Esophagus mucosa (tissue), 1 donor: ENCODE data around the gene UPK3BL1. TPM values are rescaled to one million over a fixed set of nuclear protein-coding genes. Genes with fewer than 3 reads are reported as not detected.
A peak's percentile ranks its signal among the peaks of the same experiment; 100 is the strongest.
"Not testable (repeated sequence)": the region's sequence is repeated elsewhere in the genome, so short reads cannot be mapped to it uniquely, and the experiment has no call there.

Experiments used
- ATAC-seq: fragments of 200-7000 bp; cut with Tn5 transposase; one replicate; pipeline ENCODE4 v1.9.1; 2020
- total RNA-seq: library from RNA; stranded (reverse); gene quantifications from one replicate; pipeline ENCODE4 v1.2.4, GENCODE V29; 2023
- donor health status: DM: yes; HTN: yes; CAD: no.

Gene UPK3BL1
- total RNA-seq, 1 donor from 2014 or later: 304 TPM

DNA sequence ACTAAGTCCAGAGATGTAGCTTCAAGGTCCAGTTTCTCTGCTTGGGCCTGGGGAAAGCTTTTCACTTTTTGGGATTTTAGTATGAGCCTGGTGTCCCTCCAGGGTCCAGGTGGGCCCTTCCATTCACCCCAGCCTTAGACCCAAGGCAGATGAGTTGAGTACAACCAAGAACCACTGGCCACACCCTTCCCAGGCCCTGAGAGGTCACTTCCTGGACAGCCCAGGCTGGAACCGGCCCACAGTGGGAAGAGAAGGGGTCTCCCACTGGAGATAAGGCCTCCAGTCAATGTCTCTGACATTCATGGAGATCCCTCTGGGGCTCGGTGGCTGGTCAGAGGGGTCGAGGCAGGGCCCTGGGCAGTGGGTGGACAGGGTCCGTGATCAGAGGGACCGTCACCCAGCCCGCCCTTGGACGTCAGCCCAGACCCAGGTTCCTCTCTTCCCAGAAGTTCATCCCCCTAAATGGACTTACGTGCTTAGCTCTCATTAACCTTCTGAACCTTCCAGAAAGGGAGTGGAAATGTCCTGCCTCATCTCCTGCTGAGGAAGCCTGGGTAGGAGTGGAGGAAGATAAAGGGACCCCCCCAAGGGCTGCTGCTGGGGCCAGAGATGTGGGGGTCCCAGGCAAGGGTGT lies 15.2 kb downstream of the UPK3BL1 start:
- ATAC-seq: peak; percentile 22

DNA sequence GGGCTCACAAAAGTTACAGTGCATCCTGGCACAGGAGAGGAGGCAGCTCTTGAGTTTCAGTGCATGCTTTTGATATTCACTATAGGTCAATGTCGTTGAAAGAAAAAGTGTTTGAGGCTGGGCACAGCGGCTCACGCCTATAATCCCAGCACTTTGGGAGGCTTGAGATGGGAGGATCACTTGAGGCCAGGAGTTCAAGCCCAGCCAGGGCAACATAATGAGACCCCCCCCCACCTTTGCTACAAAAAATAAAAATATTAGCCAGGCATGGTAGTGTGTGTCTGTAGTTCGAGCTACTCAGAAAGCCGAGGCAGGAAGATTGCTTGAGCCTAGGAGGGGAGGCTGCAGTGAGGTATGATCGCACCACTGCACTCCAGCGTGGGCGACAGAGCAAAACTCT lies 24.5 kb downstream of the UPK3BL1 start:
- ATAC-seq: not testable (repeated sequence)

DNA sequence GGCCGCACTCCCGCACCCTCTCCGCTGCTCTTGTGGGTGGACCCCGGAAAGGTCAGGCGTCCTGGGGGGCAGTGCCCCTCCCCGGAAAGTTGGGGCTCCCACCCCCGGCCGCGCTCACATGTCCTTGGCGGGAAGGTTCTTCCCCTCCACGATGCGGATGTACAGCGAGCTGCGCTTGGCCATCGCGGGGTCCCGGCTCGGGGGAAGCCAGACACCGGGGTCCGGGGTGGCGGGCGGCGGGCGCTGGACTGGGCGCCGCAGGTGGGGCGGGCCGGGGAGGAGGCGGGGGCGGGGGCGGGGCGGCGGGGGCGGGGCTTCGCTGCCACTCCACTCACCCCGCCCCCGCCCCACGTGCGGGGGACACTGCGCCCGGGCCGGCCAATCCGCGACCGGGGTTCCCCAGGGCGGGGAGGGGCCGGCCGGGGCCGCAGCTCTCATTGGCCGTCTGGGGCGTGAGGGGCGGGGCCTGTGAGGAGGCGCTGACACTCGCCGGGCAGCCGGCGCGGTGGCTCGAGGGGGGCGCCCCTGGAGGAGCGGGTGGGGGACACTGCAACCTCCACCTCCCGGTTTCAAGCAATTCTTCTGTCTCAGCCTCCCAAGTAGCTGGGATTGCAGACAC lies 26.0 kb downstream of the UPK3BL1 start, which contains the start of gene RASA4:
Gene RASA4, minus strand, starts transcription at position 250 of the 619 bp plus-strand sequence. Its CDS starts 67 bp downstream, at position 183.
- ATAC-seq: peak; percentile 95

DNA sequence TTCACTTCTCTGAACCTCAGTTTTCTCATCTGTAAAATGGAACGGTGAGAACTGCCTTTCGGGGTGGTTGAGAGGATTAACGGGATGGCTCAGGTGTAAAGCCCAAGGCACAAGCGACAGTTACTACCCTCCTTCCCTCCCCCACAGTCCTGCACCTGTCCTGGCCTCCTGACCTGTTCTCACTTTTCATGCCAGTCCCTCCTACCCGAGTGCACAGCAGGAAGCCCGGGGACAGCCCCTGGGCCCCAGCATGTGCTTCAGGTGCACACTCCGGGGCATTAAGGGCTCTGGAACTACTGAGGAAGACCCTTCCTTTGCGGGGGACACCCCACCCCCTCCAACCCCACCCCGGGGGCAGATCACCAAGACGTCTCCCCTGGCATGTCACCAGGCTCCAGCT lies 26.7 kb downstream of the UPK3BL1 start:
- peak; percentile 25 for ATAC-seq

DNA sequence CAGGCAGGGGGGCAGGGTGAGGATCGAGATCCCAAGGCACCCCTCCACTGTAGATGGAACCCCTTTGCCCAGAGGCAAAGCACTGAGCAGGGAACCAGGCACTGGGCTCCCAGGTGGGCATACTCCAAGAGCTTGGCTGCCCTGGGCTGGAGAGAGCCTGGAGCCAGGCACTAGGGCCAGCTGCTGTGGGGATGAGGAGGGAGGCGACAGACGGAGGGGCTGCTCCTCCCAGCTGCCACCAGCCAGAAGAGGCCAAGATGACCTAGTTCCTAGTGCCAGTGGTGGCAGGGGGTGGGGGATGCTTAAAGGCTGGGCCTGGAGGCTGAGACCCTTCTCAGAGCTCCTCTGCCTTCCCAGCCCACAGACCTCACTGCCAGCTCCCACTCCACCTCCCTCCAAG lies 27.7 kb downstream of the UPK3BL1 start:
- not testable (repeated sequence) for ATAC-seq

DNA sequence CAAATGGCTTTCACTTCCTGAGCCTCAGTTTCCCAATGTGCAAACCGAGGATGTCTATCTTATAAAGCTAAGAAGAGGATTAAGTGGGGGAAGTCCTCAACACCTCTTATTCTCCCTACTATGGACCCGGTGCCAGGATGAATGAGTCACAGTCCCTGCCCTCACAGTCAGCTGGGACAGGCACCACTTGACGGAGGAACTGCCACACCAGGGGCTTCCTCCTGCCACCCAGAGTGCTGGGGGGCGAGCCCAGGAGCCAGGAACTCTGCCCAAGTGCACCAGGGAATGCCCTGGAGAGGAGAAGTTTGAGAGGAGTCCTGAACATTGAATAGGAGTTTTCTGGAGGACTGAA lies 28.3 kb downstream of the UPK3BL1 start:
- ATAC-seq: peak; percentile 41

DNA sequence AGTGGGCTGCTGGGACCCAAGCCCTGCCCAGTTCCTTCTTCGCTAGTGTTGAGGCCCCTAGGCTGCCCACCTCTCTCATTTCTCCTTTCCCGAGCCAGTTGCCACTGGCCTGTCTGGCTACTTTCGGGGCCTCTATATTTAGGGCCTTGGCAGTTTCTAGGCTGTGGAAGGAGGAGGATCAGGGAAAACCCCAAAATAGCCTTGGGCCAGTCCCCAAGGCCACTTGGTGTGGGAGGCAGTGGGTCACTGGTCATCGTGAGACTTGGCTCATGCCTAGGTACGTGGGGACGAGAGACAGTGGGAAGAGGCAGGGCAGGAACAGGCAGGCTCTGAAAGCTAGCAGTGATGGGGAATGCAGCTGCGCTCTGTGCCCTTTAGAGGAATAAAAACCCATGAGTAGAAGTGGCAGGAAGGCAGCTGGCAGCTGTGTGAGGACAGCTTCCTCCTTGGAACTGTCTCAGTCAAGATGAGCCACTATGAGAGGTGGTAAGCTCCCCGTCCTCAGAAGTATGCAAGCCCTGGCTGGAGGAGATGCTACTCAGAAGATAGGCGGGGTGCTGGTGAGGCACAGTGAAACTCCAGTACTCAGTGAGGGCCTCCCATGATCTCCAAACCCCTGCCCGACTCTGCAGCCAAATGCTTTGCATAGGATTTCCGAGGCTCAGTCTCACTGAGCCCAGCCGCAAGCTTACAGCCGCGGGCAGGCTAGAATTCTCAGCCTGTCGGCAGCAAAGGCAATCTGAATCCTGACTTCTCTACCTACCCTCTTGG lies 28.8 kb downstream of the UPK3BL1 start:
- peak; percentile 11 for ATAC-seq

DNA sequence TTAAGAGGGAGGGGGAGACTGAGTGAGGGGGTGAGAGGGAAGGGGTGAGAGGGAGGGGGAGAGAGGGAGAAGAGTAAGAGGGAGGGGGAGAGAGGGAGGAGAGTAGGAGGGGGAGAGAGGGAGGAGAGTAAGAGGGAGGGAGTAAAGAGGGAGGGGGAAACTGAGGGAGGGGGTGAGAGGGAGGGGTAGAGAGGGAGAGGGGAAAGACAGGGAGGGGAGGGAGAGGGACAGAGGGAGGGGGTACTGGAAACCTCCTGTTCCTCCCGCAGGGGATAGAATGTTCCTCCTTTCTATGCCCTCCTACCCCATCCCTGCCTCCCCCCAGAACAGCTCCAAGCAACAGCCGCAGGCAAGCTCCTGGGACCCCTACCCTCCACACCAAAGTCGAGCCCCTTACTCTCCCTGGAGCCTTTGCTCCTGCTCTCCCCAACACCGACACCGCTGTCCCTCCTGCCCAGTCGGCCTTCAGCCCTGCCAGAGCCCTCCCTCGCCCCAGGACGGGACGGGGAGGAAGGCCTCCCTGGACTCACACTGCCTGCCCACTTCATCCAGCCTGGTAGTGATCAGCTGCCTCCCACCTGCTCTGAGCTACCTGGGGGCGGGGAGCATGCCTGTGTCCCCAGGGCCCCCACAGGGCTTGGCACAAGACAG lies 30.8 kb downstream of the UPK3BL1 start:
- ATAC-seq: not testable (repeated sequence)

DNA sequence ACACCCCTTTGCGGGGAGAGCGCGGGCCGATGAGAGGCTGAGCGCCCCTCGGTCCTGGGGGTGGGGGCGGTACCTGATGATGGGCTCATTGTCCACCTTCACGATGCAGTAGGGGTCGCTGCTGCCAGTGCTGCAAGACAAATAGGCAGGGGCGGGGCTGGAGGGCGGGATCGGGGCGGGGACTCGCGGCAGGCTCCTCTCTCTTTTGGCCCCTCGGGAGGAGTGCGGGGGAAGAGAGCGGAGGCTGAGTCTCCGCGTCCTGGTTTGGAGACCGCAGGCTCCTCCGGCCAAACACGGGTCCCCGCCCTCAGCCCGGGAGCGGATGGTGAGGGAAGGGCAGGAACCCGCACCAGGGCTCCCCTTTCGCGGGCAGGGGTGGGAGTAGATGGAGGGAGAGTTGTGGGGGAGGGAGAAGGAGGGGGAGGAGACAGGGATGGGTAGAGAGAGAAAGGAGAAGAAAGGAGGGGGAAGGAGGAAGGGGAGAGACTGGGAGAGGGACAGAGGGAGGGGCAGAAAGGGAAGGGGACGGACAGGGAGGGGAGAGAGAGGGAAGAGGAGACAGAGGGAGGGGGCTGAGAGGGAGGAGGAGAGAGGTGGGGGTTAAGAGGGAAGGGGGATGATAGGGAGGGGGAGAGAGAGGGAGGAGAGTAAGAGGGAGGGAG lies 31.4 kb downstream of the UPK3BL1 start:
- peak; percentile 2 for ATAC-seq

DNA sequence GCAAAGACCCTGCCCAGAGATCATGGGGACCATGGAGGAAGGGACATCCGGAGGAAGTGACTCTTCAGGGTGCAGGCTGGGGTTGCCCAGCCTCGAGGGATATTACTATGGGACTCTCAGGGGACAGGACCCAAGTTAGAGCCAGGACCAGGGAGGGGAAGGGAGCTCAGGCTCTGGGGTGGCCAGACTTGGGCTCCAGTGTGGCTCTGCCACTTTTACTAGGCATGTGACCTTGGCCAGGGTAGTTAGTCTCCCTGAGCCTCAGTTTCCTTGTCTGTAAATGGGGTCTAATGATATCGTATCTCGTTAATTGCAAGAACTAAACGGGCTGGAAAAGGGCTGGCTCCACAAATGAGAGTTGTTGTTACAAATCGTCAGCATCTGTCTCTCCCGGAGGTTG lies 32.1 kb downstream of the UPK3BL1 start:
- ATAC-seq: not testable (repeated sequence)

DNA sequence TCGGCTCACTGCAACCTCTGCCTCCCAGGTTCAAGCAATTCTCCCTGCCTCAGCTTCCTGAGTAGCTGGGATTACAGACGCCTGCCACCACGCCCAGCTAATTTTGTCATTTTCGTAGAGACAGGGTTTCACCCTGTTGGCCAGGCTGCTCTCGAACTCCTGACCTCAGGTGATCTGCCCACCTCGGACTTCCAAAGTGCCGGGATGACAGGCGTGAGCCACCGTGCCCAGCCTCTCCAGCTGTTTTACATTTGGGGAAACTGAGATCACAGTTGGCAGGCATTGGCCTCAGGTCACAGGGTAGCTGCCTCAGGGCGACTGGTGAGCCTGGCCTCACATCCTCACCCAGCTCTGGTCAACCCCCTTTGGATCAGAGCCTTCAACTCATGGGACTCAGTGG lies 32.9 kb downstream of the UPK3BL1 start:
- ATAC-seq: not testable (repeated sequence)

DNA sequence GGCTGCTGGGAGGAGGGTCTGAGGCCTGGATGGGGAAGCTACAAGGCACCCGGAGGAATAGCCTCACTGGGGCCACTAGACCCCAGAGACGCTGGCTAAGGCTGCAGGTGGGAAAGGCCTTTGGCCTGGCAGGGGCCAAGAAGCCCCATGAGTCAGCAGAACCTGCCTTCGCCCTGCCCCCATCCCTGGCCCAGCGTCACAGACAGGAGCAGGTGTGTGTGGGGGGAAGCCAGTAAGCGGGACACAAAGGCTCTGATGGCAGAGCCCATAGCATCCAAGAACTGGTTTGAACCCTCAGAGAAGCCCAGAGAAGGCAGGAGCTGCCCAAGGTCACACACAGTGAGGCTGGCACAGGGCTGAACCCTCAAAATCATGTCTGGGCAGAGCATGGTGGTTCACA lies 35.7 kb downstream of the UPK3BL1 start:
- not testable (repeated sequence) for ATAC-seq

DNA sequence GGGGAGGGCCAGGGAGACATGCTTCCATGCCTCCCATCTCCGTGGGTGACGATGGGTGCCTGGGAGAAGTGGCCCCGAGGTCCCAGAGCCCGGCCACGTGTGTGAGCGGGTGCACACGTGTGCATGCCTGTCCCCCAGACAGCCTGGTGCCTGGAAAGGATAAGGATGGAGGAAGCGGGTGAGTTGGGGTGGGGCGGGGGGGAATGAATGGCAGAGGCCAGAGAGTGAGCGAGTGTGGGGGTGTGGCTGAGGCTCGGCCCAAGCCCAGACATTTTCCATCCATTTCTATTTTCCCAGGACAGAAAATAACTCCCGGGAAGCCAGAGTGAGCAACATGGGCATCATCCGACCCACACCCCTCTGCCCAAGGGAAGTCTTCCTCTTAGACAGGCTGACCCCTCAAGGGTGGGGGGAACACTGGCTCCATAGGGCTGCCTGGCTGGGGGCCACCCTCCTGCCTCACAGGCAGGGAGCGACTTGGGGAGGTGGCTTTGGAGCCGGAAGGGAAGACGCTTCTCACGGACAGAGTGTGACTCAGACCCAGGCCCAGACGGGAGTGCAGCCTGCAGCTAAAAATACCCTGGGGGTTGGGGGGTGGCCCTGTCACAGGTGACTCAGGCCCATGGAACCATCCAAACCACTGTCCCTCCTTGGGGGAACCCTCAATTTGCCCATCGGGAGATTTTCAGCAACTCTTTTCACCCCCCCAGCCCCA lies 38.0 kb downstream of the UPK3BL1 start:
- ATAC-seq: peak; percentile 81

DNA sequence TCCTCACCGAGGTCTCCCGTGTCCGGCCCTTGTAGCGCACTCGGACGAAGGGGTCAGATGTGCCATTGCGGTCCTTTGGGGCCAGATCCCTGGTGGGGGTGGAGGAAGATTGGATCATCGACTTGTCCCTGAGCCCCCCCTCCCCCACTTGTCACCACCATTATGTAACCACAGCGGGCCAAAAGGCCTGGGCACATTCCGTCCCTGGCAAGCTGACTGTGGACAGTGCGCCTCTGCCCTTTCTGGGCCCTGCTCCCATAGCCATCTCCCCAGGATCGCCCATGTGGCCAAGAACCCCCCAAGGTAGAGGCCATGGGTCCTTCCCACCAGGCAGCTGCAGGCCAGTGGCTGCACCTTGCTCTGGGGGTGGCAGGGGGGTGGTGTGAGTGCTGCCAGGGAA lies 40.3 kb downstream of the UPK3BL1 start:
- not testable (repeated sequence) for ATAC-seq

DNA sequence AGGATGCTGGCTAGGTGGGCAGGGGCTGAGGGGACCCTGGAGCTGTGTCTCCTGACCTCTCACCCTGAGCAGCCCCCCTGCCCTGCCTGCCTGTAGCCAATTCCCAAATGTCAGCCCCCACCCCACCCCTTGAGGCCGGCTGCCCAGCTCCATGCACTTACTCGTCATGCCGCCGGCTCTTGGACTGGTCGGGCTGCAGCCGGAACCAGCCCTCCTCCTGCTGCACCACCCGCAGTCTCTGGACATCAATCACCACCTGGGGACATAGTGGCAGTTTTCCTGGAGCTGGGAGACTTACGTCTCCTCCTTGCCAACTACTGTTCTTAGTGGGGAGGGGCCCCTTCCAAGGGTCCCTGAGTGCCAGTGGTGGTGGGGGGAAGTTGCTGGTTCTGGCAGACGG lies 42.9 kb downstream of the UPK3BL1 start:
- ATAC-seq: not testable (repeated sequence)

DNA sequence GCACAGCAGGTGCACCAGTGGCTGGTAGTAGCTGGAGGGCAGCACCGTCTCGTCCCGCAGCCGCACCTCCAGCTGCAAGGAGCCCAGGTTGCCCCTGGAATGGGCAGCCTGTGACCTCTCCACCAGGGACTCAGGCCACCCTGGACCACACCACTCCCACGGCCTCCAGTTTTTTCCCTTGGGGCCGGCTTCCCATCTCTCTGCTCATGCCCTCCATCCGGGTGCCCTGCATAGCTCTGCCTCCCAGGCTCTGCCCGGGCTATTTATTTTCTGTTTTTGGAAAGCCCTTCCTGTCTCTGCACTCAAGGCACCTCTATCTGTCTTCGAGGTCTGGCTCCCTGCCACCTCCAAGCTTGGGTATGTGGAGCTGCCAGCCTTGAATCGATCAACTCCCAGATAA lies 46.6 kb downstream of the UPK3BL1 start:
- ATAC-seq: not testable (repeated sequence)

DNA sequence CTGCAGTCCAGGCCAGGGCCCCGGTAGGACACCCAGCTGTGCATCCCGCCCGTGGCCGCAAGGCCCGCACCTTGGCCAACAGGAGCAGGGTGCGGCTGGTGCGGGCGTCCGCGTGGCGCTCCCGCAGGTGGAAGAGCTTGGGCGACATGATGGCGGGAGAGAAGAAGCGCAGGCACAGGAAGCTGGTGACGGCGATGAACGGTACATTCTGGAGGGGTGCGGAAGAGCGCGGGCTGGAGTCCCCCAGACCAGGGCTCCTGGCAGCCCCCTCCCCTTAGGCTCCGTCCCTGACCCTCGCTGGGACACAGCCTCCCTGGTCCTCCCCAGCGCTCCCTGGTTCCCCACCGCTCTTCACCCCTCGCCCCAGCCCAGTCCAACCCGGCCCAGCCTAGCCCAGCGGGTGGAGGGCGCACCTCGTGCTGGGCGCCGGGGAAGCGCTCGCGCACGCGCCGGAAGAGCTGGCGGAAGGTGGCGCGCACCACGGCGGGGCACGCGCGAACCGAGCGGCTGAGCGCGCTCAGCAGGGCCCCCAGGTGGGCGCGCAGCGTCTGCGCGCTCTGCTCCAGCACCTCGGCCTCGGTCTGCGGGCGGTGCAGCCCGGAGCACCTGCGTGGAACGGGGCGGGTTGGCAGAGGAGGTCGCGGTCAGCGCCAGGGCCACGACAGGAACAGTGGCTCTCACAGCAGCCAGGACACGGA lies 48.8 kb downstream of the UPK3BL1 start:
- ATAC-seq: peak; percentile 55

DNA sequence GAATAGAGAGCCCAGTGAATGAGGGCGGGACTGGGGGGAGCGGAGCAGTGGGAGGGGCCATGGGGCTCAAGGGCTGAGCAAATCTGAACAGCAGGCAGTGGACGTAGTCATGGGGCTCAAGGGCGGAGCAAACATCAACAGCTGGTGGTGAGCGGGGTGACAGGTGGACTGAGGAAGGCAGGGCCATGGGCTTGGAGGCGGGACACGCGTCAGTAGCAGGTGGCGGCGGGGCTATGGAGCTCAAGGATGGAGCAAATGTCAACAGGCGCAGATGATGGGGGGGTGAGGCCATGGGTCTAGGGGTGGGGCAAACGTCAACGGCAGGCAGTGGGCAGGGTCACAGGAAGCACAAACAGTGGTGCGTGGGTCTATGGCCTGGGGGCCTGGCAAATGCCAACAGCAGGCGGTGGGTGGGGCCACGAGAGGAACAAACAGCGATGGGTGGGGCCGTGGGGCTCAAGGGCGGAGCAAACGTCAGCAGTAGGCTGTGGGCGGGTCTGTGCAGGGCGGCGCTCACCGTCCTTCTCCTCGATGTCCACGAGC lies 50.0 kb downstream of the UPK3BL1 start:
- ATAC-seq: peak; percentile 75

DNA sequence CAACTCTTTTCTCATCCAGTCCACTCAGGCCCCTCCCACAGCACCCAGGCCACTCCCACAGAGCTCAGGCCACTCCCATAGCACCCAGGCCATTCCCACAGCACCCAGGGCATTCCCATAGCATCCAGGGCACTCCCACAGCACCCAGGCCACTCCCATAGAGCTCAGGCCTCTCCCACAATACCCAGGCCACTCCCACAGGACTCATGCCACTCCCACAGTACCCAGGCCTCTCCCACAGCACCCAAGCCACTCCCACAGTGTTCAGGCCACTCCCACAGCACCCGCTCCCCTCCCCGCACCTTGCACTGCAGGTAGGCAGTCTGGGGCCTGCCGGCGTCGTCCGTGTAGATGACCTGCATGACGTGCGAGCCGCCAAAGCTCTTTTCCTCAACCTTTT lies 52.7 kb downstream of the UPK3BL1 start:
- ATAC-seq: peak; percentile 81
